ENCODE results near the gene PDE7B.

GRCh38 chr6:136134268-136134667, 282.8 kb downstream of the PDE7B start:
- TF ChIP-seq, protein P1, sequence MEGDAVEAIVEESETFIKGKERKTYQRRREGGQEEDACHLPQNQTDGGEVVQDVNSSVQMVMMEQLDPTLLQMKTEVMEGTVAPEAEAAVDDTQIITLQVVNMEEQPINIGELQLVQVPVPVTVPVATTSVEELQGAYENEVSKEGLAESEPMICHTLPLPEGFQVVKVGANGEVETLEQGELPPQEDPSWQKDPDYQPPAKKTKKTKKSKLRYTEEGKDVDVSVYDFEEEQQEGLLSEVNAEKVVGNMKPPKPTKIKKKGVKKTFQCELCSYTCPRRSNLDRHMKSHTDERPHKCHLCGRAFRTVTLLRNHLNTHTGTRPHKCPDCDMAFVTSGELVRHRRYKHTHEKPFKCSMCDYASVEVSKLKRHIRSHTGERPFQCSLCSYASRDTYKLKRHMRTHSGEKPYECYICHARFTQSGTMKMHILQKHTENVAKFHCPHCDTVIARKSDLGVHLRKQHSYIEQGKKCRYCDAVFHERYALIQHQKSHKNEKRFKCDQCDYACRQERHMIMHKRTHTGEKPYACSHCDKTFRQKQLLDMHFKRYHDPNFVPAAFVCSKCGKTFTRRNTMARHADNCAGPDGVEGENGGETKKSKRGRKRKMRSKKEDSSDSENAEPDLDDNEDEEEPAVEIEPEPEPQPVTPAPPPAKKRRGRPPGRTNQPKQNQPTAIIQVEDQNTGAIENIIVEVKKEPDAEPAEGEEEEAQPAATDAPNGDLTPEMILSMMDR (IDR thresholded peaks at IDR 0.05): no peak
- TF ChIP-seq POLR2A (IDR thresholded peaks at IDR 0.05) (no peak), EP300 (IDR thresholded peaks at IDR 0.05) (no peak)

Data from tibial nerve (tissue), 4 donors.